Measurements from ENCODE around the gene FMR1.

The FMR1 gene

GRCh38 chrX:147917700-147918695 lies 6.3 kb downstream of the FMR1 start:
- DNase-seq: no peak

- DNase-seq: no peak
These were observed 8.5 kb downstream of the FMR1 start for GRCh38 chrX:147920161-147920666.

- no peak for DNase-seq
These were observed 11.9 kb downstream of the FMR1 start for GRCh38 chrX:147923605-147924004.

- DNase-seq: no peak
These were observed 15.5 kb downstream of the FMR1 start for GRCh38 chrX:147927256-147927655.

- DNase-seq: no peak
These were observed 22.1 kb downstream of the FMR1 start for GRCh38 chrX:147933815-147934214.

GRCh38 chrX:147935156-147935758 lies 23.5 kb downstream of the FMR1 start:
- DNase-seq: no peak

GRCh38 chrX:147945286-147945685 lies 33.6 kb downstream of the FMR1 start:
- no peak for DNase-seq

GRCh38 chrX:147948531-147948930 lies 36.8 kb downstream of the FMR1 start:
- DNase-seq: no peak

- DNase-seq: no peak
These were observed 38.6 kb downstream of the FMR1 start for GRCh38 chrX:147950352-147950751.

GRCh38 chrX:147953976-147954375 lies 42.3 kb downstream of the FMR1 start:
- no peak for DNase-seq

- no peak for DNase-seq
These were observed 45.6 kb downstream of the FMR1 start for GRCh38 chrX:147957291-147957690.

- no peak for DNase-seq
These were observed 46.6 kb downstream of the FMR1 start for GRCh38 chrX:147958291-147958690.

GRCh38 chrX:147960722-147961121 lies 49.0 kb downstream of the FMR1 start:
- no peak for DNase-seq

- no peak for DNase-seq
These were observed 50.8 kb downstream of the FMR1 start for GRCh38 chrX:147962476-147962875.

GRCh38 chrX:147978931-147979330 lies 67.2 kb downstream of the FMR1 start:
- DNase-seq: no peak

- peak; percentile 1 for DNase-seq
These were observed 69.5 kb downstream of the FMR1 start, which contains the start of gene FMR1NB for GRCh38 chrX:147981038-147981752. Gene FMR1NB, plus strand, starts transcription at chrX:147981337. Its CDS starts 66 bp downstream, at chrX:147981403.
